SK-N-MC (cell line): ENCODE measurements around the gene GPR84.

Source experiments
- EZH2 ChIP-seq: fragments of 200-600 bp; sonication (generic); IDR thresholded peaks from one replicate; pipeline ENCODE4 v1.6.1; 2017; ENCODE audit warnings: antibody characterized with exemption
- FOXP2 ChIP-seq: optimal IDR thresholded peaks from 2 replicates; pipeline ENCODE3; 2011; ENCODE audit warnings: mild to moderate bottlenecking, moderate library complexity; ENCODE audit not compliant: insufficient read depth; ENCODE audit errors: extremely low read length, control extremely low read depth
- POLR2AphosphoS5 ChIP-seq: IDR thresholded peaks from 2 replicates; pipeline ENCODE4 v1.6.1; 2012; ENCODE audit warnings: mild to moderate bottlenecking, low read depth, low read length, borderline replicate concordance

DNA sequence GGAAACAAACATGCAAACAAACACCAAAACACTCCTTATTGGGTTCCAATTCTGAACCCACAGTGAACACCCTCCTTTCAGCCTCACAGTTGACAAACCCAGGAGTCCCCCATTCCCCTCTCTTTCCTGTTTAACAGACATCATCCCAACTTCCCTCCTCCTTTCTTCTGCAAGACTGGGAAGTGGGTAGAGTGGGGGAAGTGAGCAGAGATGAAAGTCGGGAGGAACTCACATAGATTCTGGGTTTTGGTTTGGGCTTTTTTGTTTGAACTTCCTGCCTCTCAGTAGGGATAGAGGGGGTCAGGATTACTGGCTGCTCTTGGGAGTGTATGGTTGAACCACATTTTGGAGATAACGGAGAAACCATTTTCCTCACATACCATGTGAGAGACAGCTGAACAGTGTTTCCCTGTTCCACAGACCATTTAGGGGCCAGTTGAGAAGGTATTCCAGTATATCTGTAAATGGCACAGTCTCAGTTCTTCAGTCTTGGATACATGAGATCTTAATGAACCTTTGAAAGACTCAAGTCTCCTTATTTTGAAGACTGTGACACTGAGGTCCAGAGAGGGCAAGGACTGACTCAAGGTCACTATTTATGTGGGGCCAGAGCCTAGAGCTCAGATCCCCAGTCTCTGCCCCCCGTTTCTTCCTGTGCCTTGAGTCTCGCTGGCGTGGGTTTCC, 3.9 kb upstream of the GPR84 start:
- no peak for TF ChIP-seq POLR2AphosphoS5
- no peak for TF ChIP-seq EZH2
- TF ChIP-seq FOXP2 = no peak
